Activated T-cell treated with anti-CD3 and anti-CD28 coated beads for 4 hours (primary cell): ENCODE results near the gene ZMYND15.

Source experiments
- DNase-seq: peaks from one replicate; pipeline ENCODE4 v3.0.0-alpha.2; 2020

The ZMYND15 gene

DNA sequence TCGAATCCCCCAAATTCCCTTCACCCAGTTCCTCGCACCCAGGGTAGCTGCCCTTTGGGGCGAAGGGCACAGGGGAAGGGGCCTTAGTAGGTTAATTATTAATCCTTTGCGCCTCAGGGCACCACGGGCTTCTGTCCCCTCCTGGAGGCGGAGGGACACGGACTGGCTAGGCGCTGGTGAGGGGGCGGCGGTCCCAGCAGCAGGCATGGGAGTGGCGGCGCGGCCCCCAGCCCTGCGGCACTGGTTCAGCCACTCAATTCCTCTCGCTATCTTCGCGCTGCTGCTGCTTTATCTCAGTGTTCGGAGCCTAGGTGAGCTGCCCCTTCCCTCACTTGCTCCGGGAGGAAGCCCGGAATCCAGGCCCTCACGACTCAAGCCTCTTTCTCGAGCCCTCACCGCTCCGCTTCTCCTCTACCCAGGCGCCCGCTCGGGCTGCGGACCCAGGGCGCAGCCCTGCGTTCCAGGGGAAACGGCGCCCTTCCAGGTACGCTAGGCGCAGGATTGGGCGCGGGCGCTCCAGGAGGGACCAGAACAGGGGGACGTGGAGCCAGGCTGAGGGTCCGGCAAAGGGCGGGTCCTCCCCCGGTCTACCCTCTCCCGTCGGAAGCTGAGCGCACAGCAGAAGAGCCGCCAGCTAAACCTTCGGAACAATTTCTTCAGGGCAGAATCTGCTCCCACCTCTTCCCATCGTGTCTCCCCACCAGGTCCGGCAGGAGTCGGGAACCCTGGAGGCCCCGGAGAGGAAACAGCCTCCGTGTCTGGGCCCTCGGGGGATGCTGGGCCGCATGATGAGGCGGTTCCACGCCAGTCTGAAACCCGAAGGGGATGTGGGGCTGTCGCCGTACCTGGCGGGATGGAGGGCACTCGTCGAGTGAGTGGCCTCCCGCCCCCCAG, 49.4 kb downstream of the ZMYND15 start, which contains the start of gene GLTPD2:
GLTPD2 (plus strand) TSS at position 158 of the 894 bp plus-strand sequence; CDS start at position 206, 48 bp downstream.
- no peak for DNase-seq

DNA sequence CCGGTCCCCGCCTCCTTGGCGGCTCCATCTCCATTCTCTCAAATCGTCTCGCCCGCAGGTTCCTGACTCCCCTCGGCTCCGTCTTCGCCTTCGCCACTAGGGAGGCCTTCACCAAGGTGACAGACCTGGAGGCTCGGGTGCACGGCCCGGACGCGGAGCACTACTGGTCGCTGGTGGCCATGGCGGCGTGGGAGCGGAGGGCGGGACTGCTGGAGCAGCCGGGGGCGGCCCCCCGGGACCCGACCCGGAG, 50.0 kb downstream of the ZMYND15 start:
- no peak for DNase-seq

DNA sequence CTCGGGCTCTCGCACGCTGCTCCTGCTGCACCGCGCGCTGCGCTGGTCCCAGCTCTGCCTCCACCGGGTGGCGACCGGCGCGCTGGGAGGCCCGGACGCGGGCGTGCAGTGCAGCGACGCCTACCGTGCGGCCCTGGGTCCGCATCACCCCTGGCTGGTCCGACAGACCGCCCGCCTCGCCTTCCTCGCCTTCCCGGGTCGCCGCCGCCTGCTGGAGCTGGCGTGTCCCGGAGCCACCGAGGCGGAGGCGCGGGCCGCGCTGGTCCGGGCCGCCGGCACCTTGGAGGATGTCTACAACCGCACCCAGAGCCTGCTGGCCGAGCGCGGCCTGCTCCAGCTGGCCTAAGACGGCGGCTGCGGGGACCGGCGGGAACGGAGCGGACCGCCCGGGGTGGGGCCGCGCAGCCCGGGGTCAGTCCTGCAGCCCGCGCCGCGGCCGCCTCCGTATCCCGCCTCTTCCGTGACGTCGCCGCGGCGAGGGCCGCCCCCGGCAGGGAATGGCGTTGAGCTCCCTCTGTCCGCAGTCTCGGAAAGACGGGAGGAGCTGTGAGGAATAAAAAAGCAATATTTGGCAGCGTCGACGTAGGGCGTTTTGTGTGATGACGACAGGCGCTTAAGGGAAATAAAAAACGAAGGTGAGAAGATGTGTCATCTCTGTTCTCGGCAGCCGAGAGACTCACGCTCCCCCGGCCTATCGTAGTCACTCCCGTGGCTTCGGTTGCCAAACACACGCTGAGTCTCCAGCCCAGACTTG, 50.5 kb downstream of the ZMYND15 start:
- peak; percentile 55 for DNase-seq

DNA sequence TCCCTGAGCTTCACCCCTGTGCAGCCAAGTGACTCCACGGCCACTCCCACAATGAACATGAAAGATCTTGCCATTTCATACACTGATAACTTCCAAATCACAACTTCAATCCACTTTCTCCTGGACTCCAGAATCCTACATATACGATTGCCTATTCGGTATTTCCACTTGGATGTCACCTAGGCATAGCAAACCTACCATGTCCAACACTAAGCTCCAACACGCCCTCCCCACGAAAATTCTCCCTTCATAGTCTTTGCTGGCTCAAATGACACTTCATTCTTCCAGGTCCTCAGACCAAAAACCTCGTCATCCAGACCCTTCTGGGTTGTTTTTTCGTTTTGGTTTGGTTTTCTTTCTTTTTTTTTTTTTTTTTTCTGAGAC, 51.1 kb downstream of the ZMYND15 start:
- DNase-seq, result no peak

DNA sequence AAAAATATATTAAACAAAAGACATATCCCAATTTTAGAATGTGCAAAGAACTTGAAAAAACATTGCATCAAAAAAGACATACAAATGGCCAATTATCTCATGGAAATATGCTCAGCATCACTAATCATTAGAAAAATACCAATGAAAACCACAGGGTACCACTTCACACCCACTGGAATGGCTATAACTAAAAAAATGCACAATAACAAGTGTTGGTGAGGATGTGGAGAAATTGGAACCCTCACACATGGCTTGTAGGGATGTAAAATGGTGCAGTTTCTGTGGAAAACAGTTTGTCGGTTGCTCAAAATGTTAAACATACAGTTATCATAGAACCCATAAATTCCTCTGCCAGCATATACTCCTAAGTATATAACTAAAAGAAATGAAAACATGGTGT, 55.5 kb downstream of the ZMYND15 start:
- no peak for DNase-seq
